HG02642 (cell line): ENCODE results near the gene EDDM3A.
A peak's percentile ranks its signal among the peaks of the same experiment; 100 is the strongest.

Source experiments
- ATAC-seq: cut with Tn5 transposase; IDR thresholded peaks from one replicate; pipeline ENCODE4 v1.9.1; 2021; ENCODE audit warnings: mild to moderate bottlenecking; ENCODE audit not compliant: unreplicated experiment, poor library complexity

EDDM3A gene

GRCh38 chr14:20782280-20782890 is 36.7 kb downstream of the EDDM3A start:
- ATAC-seq = peak; percentile 54

- ATAC-seq = no peak
Measured at GRCh38 chr14:20787025-20787424, 41.3 kb downstream of the EDDM3A start.

DNA sequence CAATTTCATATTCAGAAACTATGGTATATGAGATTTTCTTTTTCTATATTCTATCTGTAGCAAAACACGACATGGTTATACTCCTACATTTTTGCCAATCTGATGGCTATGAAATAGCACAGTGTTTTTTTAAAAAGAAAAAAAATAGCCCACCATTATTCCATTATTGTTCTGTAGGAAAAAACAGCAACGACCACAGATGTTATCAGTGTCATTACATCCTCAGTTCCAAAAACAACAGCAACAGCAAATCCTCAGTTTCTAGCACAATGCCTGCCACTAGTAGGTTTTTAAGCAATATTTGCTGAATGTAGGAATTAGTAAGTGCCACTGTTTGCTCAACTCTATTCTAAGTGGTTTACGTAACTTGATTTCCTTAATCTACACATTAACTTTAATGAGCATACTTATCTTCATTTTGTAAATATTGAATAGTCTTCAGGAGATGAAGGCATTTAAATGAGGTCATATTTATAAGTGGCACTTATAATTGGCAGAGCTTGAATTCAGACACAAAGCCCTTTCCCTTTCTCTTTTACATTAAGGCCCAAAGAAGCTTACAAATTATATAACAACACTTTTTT is 43.6 kb downstream of the EDDM3A start:
- no peak for ATAC-seq

- no peak for ATAC-seq
Measured at GRCh38 chr14:20790464-20791116, 44.9 kb downstream of the EDDM3A start.

GRCh38 chr14:20791187-20791586 is 45.5 kb downstream of the EDDM3A start:
- ATAC-seq = no peak

DNA sequence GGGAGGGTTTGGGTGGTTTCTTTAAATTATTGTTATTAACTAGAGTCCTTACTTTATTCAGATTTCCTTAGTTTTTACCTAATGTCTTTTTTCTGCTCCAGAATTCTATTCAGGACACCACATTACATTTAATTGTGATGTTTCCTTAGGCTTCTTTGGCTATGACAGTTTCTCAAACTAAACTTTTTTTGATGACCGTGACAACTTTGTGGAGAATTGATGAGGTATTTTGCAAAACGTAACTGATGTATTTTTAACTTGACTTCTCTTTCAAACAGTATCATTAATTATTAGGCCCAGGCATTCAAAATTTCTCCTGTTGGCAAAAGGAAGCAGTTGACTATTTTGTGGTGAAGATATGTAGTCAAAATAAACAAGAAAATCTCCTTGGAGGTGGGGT is 45.9 kb downstream of the EDDM3A start:
- ATAC-seq = no peak

DNA sequence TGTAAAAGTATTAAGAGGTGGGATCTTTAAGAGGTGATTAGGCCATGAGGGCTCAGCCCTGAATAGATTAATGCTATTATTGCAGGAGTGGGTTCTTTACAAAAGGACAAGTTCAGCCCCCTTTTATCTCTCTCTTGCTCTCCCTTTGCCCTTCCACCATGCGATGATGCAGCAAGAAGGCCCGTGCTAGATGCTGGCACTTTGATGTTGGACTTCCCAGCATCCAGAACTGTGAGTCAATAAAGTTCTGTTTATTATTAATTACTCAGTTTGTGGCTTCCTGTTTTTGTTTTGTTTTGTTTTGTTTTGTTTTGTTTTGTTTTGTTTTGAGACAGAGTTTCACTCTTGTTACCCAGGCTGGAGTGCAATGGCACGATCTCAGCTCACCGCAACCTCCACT is 46.9 kb downstream of the EDDM3A start:
- no peak for ATAC-seq

DNA sequence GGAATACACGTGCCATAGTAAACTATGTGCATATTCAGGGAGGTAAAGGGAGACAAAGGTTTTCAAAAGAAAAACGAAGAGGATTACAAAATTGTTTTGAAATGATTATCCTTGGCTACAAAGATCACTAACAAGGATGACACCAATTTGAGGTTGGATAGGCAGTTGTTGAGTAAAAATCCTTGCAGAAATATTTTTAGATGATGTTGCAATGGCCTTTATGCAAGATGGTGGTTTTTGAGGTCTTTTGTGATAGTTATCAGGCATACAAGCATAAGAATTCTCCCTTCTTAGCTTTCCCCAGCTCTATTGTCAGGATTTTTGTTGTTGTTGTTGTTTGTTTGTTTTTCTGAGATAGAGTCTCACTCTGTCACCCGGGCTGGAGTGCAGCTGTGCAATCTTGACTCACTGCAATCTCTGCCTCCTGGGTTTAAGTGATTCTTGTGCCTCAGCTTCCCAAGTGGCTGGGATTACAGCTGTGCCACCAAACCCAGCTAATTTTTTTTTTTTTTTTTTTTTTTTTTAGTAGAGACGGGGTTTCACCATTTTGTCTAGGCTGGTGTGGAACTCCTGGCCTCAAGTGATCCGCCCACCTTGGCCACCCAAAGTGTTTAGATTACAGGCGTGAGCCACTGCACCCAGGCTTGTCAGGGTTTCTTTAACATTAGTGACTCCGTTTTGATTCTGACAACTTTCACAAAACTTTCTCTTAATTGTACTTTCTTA is 49.1 kb downstream of the EDDM3A start:
- ATAC-seq = no peak

DNA sequence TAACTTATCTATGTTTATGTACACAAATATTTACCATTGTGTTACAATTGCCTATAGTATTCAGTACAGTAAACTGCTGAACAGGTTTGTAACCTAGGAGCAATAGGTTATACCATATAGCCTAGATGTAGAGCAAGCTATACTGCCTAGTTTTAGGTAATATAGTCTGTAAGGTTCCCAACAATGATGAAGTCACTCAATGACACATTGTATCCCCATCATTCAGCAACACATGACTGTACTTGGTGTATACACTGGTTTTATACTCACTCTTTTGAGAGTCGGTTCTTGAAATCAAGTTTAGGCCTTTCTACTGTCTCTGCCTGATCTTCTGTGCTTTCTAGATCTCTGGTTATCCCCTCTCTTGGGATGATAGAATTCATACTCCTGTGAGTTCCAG is 51.5 kb downstream of the EDDM3A start:
- ATAC-seq = no peak
